HL-60 (cell line): ENCODE data around the gene ST7.

Source experiments
- DNase-seq, 2 experiments: peaks; one replicate each; pipeline ENCODE4 v3.0.0-alpha.2; 2010 to 2020; ENCODE audit warnings: low read depth in 1 of 2, low spot score in 1 of 2
- H3K27ac ChIP-seq: fragments of 250-450 bp; sonication (Bioruptor Pico); replicated peaks from 2 replicates; pipeline ENCODE4 v1.5.1; 2020; ENCODE audit warnings: mild to moderate bottlenecking, moderate library complexity
- H3K27me3 ChIP-seq: fragments of 250-450 bp; sonication (Bioruptor Pico); 2 replicates; pipeline ENCODE4 v1.5.1; 2021; ENCODE audit warnings: mild to moderate bottlenecking, moderate library complexity; ENCODE audit not compliant: insufficient read depth, poor library complexity, severe bottlenecking
- H3K4me3 ChIP-seq: replicated peaks from 2 replicates; pipeline ENCODE4 v1.5.1; 2011; ENCODE audit warnings: mild to moderate bottlenecking, control low read depth, low read length; ENCODE audit not compliant: insufficient read depth
- GABPA ChIP-seq: IDR thresholded peaks from 2 replicates; pipeline ENCODE4 v1.6.1; 2012; ENCODE audit warnings: low read depth
- POLR2AphosphoS5 ChIP-seq: IDR thresholded peaks from 2 replicates; pipeline ENCODE4 v1.6.1; 2012; ENCODE audit warnings: low read depth
- SPI1 ChIP-seq: IDR thresholded peaks from 2 replicates; pipeline ENCODE4 v1.6.1; 2012; ENCODE audit warnings: low read depth, mild to moderate bottlenecking, borderline replicate concordance
- TF ChIP-seq, protein P1 (sequence below): IDR thresholded peaks from one replicate; pipeline ENCODE4 v1.5.1; 2011; ENCODE audit warnings: low read length, control low read depth, inconsistent platforms; ENCODE audit not compliant: insufficient read depth
- TF ChIP-seq, protein P2 (sequence below): IDR thresholded peaks from 2 replicates; pipeline ENCODE4 v1.6.1; 2012; ENCODE audit warnings: low read depth; ENCODE audit not compliant: insufficient replicate concordance

ST7 gene

DNA sequence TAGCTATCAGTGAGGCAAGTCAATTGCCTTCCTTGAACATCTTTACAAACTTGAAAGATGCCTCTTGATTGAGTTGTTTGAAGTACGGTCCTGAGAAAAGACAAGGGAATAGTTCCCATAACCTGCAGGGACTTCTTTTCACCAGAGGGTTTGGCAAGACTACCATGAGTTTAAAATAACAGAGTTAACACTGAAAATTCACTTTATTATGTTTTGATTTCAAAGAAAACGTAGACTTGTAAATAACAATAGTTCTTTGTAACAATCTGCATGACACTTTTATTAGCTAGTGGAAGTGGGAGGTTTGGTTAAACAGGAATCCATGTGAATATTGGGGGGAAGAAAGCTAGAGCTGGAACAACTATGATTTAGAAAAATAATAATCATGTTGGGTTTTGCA, 320.0 kb downstream of the ST7 start:
- Histone ChIP-seq H3K27ac (no peak overlapping the region), H3K27me3 (peaks cover 6% of the 10 kb centered on the region), H3K4me3 (no peak overlapping the region)
- DNase-seq = no peak
- TF ChIP-seq, protein P1, sequence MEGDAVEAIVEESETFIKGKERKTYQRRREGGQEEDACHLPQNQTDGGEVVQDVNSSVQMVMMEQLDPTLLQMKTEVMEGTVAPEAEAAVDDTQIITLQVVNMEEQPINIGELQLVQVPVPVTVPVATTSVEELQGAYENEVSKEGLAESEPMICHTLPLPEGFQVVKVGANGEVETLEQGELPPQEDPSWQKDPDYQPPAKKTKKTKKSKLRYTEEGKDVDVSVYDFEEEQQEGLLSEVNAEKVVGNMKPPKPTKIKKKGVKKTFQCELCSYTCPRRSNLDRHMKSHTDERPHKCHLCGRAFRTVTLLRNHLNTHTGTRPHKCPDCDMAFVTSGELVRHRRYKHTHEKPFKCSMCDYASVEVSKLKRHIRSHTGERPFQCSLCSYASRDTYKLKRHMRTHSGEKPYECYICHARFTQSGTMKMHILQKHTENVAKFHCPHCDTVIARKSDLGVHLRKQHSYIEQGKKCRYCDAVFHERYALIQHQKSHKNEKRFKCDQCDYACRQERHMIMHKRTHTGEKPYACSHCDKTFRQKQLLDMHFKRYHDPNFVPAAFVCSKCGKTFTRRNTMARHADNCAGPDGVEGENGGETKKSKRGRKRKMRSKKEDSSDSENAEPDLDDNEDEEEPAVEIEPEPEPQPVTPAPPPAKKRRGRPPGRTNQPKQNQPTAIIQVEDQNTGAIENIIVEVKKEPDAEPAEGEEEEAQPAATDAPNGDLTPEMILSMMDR = no peak
- TF ChIP-seq SPI1 = no peak
- TF ChIP-seq, protein P2, sequence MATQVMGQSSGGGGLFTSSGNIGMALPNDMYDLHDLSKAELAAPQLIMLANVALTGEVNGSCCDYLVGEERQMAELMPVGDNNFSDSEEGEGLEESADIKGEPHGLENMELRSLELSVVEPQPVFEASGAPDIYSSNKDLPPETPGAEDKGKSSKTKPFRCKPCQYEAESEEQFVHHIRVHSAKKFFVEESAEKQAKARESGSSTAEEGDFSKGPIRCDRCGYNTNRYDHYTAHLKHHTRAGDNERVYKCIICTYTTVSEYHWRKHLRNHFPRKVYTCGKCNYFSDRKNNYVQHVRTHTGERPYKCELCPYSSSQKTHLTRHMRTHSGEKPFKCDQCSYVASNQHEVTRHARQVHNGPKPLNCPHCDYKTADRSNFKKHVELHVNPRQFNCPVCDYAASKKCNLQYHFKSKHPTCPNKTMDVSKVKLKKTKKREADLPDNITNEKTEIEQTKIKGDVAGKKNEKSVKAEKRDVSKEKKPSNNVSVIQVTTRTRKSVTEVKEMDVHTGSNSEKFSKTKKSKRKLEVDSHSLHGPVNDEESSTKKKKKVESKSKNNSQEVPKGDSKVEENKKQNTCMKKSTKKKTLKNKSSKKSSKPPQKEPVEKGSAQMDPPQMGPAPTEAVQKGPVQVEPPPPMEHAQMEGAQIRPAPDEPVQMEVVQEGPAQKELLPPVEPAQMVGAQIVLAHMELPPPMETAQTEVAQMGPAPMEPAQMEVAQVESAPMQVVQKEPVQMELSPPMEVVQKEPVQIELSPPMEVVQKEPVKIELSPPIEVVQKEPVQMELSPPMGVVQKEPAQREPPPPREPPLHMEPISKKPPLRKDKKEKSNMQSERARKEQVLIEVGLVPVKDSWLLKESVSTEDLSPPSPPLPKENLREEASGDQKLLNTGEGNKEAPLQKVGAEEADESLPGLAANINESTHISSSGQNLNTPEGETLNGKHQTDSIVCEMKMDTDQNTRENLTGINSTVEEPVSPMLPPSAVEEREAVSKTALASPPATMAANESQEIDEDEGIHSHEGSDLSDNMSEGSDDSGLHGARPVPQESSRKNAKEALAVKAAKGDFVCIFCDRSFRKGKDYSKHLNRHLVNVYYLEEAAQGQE = no peak
- no peak for TF ChIP-seq GABPA
- TF ChIP-seq POLR2AphosphoS5 = no peak

DNA sequence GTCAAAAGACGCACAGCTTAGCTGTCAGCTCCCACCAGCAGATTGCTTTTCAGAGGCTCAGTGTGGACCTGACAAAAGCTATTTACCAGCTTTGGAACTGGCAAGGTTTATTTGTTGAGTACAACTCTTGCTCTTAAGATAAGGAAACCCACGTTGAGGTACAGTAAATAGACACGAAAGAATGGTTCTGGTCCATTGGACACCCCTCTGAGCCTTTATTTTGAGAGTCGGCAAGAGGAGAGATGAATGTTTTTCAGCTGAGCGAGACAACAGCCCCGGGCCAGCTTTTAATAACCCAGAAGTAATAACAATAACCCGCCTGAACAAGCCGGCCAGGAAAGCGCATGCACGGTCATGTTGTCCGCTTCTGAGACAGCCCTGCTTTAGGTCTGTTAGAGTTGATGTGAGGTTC, 320.5 kb downstream of the ST7 start:
- H3K4me3 ChIP-seq = no peak overlapping the region
- TF ChIP-seq, protein P2 = no peak
- TF ChIP-seq GABPA (no peak), SPI1 (no peak), POLR2AphosphoS5 (no peak)
- TF ChIP-seq, protein P1 = no peak
- peaks cover 6% of the 10 kb centered on the region for H3K27me3 ChIP-seq
- no peak for DNase-seq
- H3K27ac ChIP-seq = no peak overlapping the region

DNA sequence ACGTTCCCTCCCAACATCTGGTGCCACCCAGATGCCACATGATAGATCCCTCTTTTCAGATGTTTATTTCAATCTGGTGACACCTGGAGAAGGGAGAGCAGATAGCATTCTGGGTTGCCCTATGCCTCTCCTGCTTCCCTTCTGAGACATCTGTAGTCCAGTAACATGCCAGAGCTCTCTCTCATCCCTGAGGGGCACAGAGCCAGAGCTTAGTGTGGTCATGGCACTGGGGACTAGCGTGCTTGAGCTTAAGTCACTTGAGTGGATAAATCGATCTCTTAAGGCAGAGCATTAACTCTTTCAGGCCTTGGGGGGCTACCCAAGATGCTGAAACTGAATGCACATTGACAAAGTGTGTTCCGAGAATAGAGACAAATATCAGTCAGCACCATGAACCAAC, 321.6 kb downstream of the ST7 start:
- no peak for DNase-seq
- Histone ChIP-seq H3K27ac (no peak overlapping the region), H3K4me3 (no peak overlapping the region), H3K27me3 (peaks cover 6% of the 10 kb centered on the region)
- TF ChIP-seq POLR2AphosphoS5 (no peak), SPI1 (no peak)
- TF ChIP-seq, protein P2 = no peak

DNA sequence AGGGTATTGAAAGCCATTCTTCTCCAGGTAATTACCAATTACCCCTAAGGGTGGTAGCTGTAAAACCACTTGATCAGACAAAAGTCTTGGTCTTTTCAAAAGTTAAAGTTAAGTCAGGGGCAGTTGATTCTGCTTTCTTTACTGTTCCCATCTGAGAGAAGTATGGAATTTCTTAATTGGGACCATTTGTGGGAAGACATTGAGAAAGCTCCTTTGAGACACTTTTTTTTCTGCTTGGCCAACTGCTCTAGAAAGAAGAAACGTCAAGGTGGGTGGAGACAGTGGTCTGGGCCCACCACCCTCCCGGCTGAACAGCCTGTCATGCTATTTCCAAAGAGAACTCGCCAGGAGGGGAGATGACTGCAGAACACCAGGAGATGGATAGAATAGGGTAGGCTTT, 324.3 kb downstream of the ST7 start:
- H3K4me3 ChIP-seq = no peak overlapping the region
- no peak for DNase-seq
- peaks cover 6% of the 10 kb centered on the region for H3K27me3 ChIP-seq
- no peak overlapping the region for H3K27ac ChIP-seq
- TF ChIP-seq, protein P1 = no peak
- no peak for TF ChIP-seq GABPA
- no peak for TF ChIP-seq POLR2AphosphoS5
- TF ChIP-seq SPI1 = no peak
